Stimulated activated CD8-positive, alpha-beta memory T cell treated with anti-CD3 and anti-CD28 coated beads, Interleukin-7, amount 100 ng/mL, for 4 hours (primary cell): ENCODE data around the gene SEMA6A.

Experiments used
- DNase-seq, 2 donors: peaks; one replicate each; pipeline ENCODE4 v3.0.0-alpha.2; 2020; ENCODE audit warnings: low read depth in 2 of 2

SEMA6A gene

GRCh38 chr5:116574367-116575325 is at the start of gene SEMA6A:
Gene SEMA6A (minus strand): TSS chr5:116574823. CDS start chr5:116504944, 69,879 bp downstream.
- DNase-seq: no peak

- DNase-seq: no peak
These were observed 47.9 kb upstream of the SEMA6A start for GRCh38 chr5:116622375-116623050.

- no peak for DNase-seq
These were observed 47.0 kb upstream of the SEMA6A start for GRCh38 chr5:116621599-116621998.

- no peak for DNase-seq
These were observed 42.3 kb upstream of the SEMA6A start for GRCh38 chr5:116616876-116617275.

GRCh38 chr5:116614603-116614920 is 39.9 kb upstream of the SEMA6A start:
- DNase-seq: no peak

GRCh38 chr5:116613445-116613844 is 38.8 kb upstream of the SEMA6A start:
- DNase-seq: no peak

GRCh38 chr5:116612431-116612830 is 37.8 kb upstream of the SEMA6A start:
- DNase-seq: no peak

- DNase-seq: no peak
These were observed 30.9 kb upstream of the SEMA6A start for GRCh38 chr5:116605310-116606070.

- no peak for DNase-seq
These were observed 30.2 kb upstream of the SEMA6A start for GRCh38 chr5:116604805-116605204.

- no peak for DNase-seq
These were observed 26.3 kb upstream of the SEMA6A start for GRCh38 chr5:116600876-116601275.

- no peak for DNase-seq
These were observed 24.3 kb upstream of the SEMA6A start for GRCh38 chr5:116598911-116599310.

- no peak for DNase-seq
These were observed 20.9 kb upstream of the SEMA6A start for GRCh38 chr5:116595498-116595897.

- DNase-seq: no peak
These were observed 18.7 kb upstream of the SEMA6A start for GRCh38 chr5:116593340-116593739.

GRCh38 chr5:116585227-116585626 is 10.6 kb upstream of the SEMA6A start:
- no peak for DNase-seq

GRCh38 chr5:116583862-116584222 is 9.2 kb upstream of the SEMA6A start:
- DNase-seq: no peak

- no peak for DNase-seq
These were observed 8.7 kb upstream of the SEMA6A start for GRCh38 chr5:116583085-116583861.

- DNase-seq: no peak
These were observed 7.3 kb upstream of the SEMA6A start for GRCh38 chr5:116581910-116582309.

GRCh38 chr5:116579144-116579543 is 4.5 kb upstream of the SEMA6A start:
- no peak for DNase-seq

- no peak for DNase-seq
These were observed 4.1 kb upstream of the SEMA6A start for GRCh38 chr5:116578676-116579075.

GRCh38 chr5:116577064-116577788 is 2.6 kb upstream of the SEMA6A start:
- DNase-seq: no peak
